GM12865 (cell line): ENCODE measurements around the gene KDM8.
"Not testable (repeated sequence)": the region's sequence is repeated elsewhere in the genome, so short reads cannot be mapped to it uniquely, and the experiment has no call there.

Experiments
- DNase-seq: peaks from one replicate; pipeline ENCODE4 v3.0.0; 2010; ENCODE audit warnings: low read depth
- H3K4me3 ChIP-seq: 2 replicates; pipeline ENCODE4 v1.5.1; 2011; ENCODE audit warnings: mild to moderate bottlenecking, low read depth, low read length, control low read depth
- CTCF ChIP-seq: IDR thresholded peaks from 2 replicates; pipeline ENCODE4 v1.5.1; 2011; ENCODE audit warnings: low read length, control low read depth, low read depth, inconsistent platforms; ENCODE audit not compliant: insufficient read depth; ENCODE audit errors: missing control alignments

KDM8 gene

GRCh38 chr16:27248036-27248435, 44.7 kb downstream of the KDM8 start:
- no peak overlapping the region for H3K4me3 ChIP-seq
- no peak for TF ChIP-seq CTCF
- DNase-seq, result no peak

- DNase-seq, H3K4me3 ChIP-seq: not testable (repeated sequence)
Observed at GRCh38 chr16:27248886-27249285, 45.6 kb downstream of the KDM8 start.

- DNase-seq, result no peak
- H3K4me3 ChIP-seq, result no peak overlapping the region
- TF ChIP-seq CTCF, result no peak
Observed at GRCh38 chr16:27251541-27252205, 48.3 kb downstream of the KDM8 start.

- no peak for TF ChIP-seq CTCF
- no peak for DNase-seq
- H3K4me3 ChIP-seq, result no peak overlapping the region
Observed at GRCh38 chr16:27252206-27252585, 48.9 kb downstream of the KDM8 start.

- no peak overlapping the region for H3K4me3 ChIP-seq
- TF ChIP-seq CTCF, result no peak
- no peak for DNase-seq
Observed at GRCh38 chr16:27253526-27253930, 50.2 kb downstream of the KDM8 start.

- no peak for TF ChIP-seq CTCF
- no peak overlapping the region for H3K4me3 ChIP-seq
- DNase-seq, result peak; percentile 80
Observed at GRCh38 chr16:27254262-27254811, 51.0 kb downstream of the KDM8 start.

GRCh38 chr16:27256861-27257260, 53.5 kb downstream of the KDM8 start:
- DNase-seq, result no peak
- no peak for TF ChIP-seq CTCF
- no peak overlapping the region for H3K4me3 ChIP-seq
